Mesendoderm (in vitro differentiated cells): ENCODE data around the gene FBXO33.

Experiments used
- DNase-seq: peaks from one replicate; pipeline ENCODE4 v3.0.0; 2013
- H2AK5ac ChIP-seq: 2 replicates; pipeline ENCODE4 v1.6.1; 2013; ENCODE audit warnings: low read length, inconsistent platforms
- H2BK120ac ChIP-seq: 2 replicates; pipeline ENCODE4 v1.6.1; 2013; ENCODE audit warnings: low read depth, mild to moderate bottlenecking, low read length, moderate library complexity, mixed read lengths
- H2BK15ac ChIP-seq: replicated peaks from 2 replicates; pipeline ENCODE4 v1.6.1; 2013; ENCODE audit warnings: low read depth, mild to moderate bottlenecking, moderate library complexity
- H2BK5ac ChIP-seq: 2 replicates; pipeline ENCODE4 v1.6.1; 2013; ENCODE audit warnings: low read length, inconsistent platforms
- H3K18ac ChIP-seq: 2 replicates; pipeline ENCODE4 v1.6.1; 2013; ENCODE audit warnings: mild to moderate bottlenecking, low read length, mixed read lengths
- H3K23ac ChIP-seq: one replicate; pipeline ENCODE4 v1.6.1; 2013; ENCODE audit warnings: low read length
- H3K27ac ChIP-seq: 2 replicates; pipeline ENCODE4 v1.5.1; 2013; ENCODE audit warnings: low read depth, mild to moderate bottlenecking, inconsistent platforms, low read length, moderate library complexity
- H3K27me3 ChIP-seq: 2 replicates; pipeline ENCODE4 v1.6.1; 2013; ENCODE audit warnings: low read length, control low read depth, mild to moderate bottlenecking, inconsistent platforms; ENCODE audit not compliant: insufficient read depth, poor library complexity
- H3K36me3 ChIP-seq: 2 replicates; pipeline ENCODE4 v1.6.1; 2013; ENCODE audit warnings: low read length, inconsistent platforms; ENCODE audit not compliant: control insufficient read depth, insufficient read depth
- H3K4ac ChIP-seq: one replicate; pipeline ENCODE4 v1.6.1; 2013; ENCODE audit warnings: low read depth, mild to moderate bottlenecking, low read length, moderate library complexity
- H3K4me1 ChIP-seq: 2 replicates; pipeline ENCODE4 v1.6.1; 2013; ENCODE audit warnings: low read depth, low read length, inconsistent platforms; ENCODE audit not compliant: control insufficient read depth
- H3K4me2 ChIP-seq: 2 replicates; pipeline ENCODE4 v1.6.1; 2013; ENCODE audit warnings: low read length
- H3K4me3 ChIP-seq: 2 replicates; pipeline ENCODE4 v1.5.1; 2013; ENCODE audit warnings: mild to moderate bottlenecking, low read length
- H3K56ac ChIP-seq: one replicate; pipeline ENCODE4 v1.6.1; 2013; ENCODE audit warnings: low read length
- H3K79me1 ChIP-seq: 2 replicates; pipeline ENCODE4 v1.6.1; 2013; ENCODE audit warnings: low read length, inconsistent platforms
- H3K79me2 ChIP-seq: 2 replicates; pipeline ENCODE4 v1.6.1; 2013; ENCODE audit warnings: mild to moderate bottlenecking, low read length; ENCODE audit not compliant: control insufficient read depth, insufficient read depth
- H3K9ac ChIP-seq: 2 replicates; pipeline ENCODE4 v1.6.1; 2013; ENCODE audit warnings: low read length, inconsistent platforms
- H4K5ac ChIP-seq: one replicate; pipeline ENCODE4 v1.6.1; 2013; ENCODE audit warnings: low read length
- H4K8ac ChIP-seq: one replicate; pipeline ENCODE4 v1.6.1; 2013; ENCODE audit warnings: low read depth, mild to moderate bottlenecking, control low read depth, low read length, moderate library complexity
- WGBS: extraction: QIAGEN DNeasy Blood & Tissue Kit; methylation state at CpG from one replicate; pipeline ENCODE4 v1.1.7; 2013; ENCODE audit warnings: low lambda C conversion rate, missing lambda C conversion rate; ENCODE audit not compliant: insufficient coverage; ENCODE audit errors: extremely low coverage; 5-methylcytosine and 5-hydroxymethylcytosine counted together

Gene FBXO33

GRCh38 chr14:39417014-39417413 lies 15.2 kb downstream of the FBXO33 start:
- H3K4me3 ChIP-seq = no peak overlapping the region
- no peak overlapping the region for H3K9ac ChIP-seq
- H3K4me2 ChIP-seq = no peak overlapping the region
- H4K5ac ChIP-seq = no peak overlapping the region
- H3K4me1 ChIP-seq = no peaks in the 10 kb centered on the region
- no peak overlapping the region for H3K56ac ChIP-seq
- H4K8ac ChIP-seq = no peak overlapping the region
- WGBS = no CpG with 5 or more reads among the region's 2 CpGs
- peak; percentile 61 for DNase-seq
- no peaks in the 10 kb centered on the region for H3K36me3 ChIP-seq
- H3K23ac ChIP-seq = no peak overlapping the region
- H2BK15ac ChIP-seq = no peak overlapping the region
- no peaks in the 10 kb centered on the region for H3K27me3 ChIP-seq
- H3K18ac ChIP-seq = no peak overlapping the region
- no peak overlapping the region for H2BK5ac ChIP-seq
- no peak overlapping the region for H3K4ac ChIP-seq
- H2BK120ac ChIP-seq = no peak overlapping the region
- H3K79me2 ChIP-seq = no peaks in the 10 kb centered on the region
- H3K27ac ChIP-seq = no peak overlapping the region
- no peak overlapping the region for H2AK5ac ChIP-seq
- H3K79me1 ChIP-seq = no peaks in the 10 kb centered on the region

- no peaks in the 10 kb centered on the region for H3K27me3 ChIP-seq
- H4K8ac ChIP-seq = no peak overlapping the region
- no peak overlapping the region for H3K4ac ChIP-seq
- H3K9ac ChIP-seq = no peak overlapping the region
- no peak overlapping the region for H3K18ac ChIP-seq
- no peak overlapping the region for H3K56ac ChIP-seq
- no CpG with 5 or more reads among the region's 1 CpG for WGBS
- no peak overlapping the region for H3K4me3 ChIP-seq
- H3K23ac ChIP-seq = no peak overlapping the region
- no peaks in the 10 kb centered on the region for H3K4me1 ChIP-seq
- no peak overlapping the region for H3K27ac ChIP-seq
- H2BK5ac ChIP-seq = no peak overlapping the region
- no peak overlapping the region for H2BK120ac ChIP-seq
- no peak overlapping the region for H2AK5ac ChIP-seq
- H3K36me3 ChIP-seq = no peaks in the 10 kb centered on the region
- DNase-seq = no peak
- H3K79me2 ChIP-seq = no peaks in the 10 kb centered on the region
- no peaks in the 10 kb centered on the region for H3K79me1 ChIP-seq
- no peak overlapping the region for H3K4me2 ChIP-seq
- no peak overlapping the region for H2BK15ac ChIP-seq
- no peak overlapping the region for H4K5ac ChIP-seq
Observed at GRCh38 chr14:39416072-39416471, 16.2 kb downstream of the FBXO33 start.

- Histone ChIP-seq H2BK5ac (no peak overlapping the region), H3K4me3 (no peak overlapping the region), H2AK5ac (no peak overlapping the region), H3K36me3 (no peaks in the 10 kb centered on the region), H3K18ac (no peak overlapping the region), H4K5ac (no peak overlapping the region), H2BK15ac (no peak overlapping the region), H3K9ac (no peak overlapping the region), H3K27me3 (no peaks in the 10 kb centered on the region), H3K4me2 (no peak overlapping the region), H3K4ac (no peak overlapping the region), H3K23ac (no peak overlapping the region), H3K79me2 (no peaks in the 10 kb centered on the region), H3K56ac (no peak overlapping the region), H4K8ac (no peak overlapping the region), H3K79me1 (no peaks in the 10 kb centered on the region), H2BK120ac (no peak overlapping the region), H3K27ac (no peak overlapping the region), H3K4me1 (no peaks in the 10 kb centered on the region)
- WGBS = no CpG with 5 or more reads among the region's 3 CpGs
- no peak for DNase-seq
Observed at GRCh38 chr14:39406560-39406959, 25.7 kb downstream of the FBXO33 start.

- no peaks in the 10 kb centered on the region for H3K79me2 ChIP-seq
- H3K36me3 ChIP-seq = no peaks in the 10 kb centered on the region
- no peak overlapping the region for H4K8ac ChIP-seq
- no peaks in the 10 kb centered on the region for H3K4me1 ChIP-seq
- no peak overlapping the region for H3K56ac ChIP-seq
- no peak overlapping the region for H2AK5ac ChIP-seq
- H3K4me3 ChIP-seq = no peak overlapping the region
- no peak overlapping the region for H2BK5ac ChIP-seq
- H2BK15ac ChIP-seq = no peak overlapping the region
- no peak overlapping the region for H3K27ac ChIP-seq
- no CpG with 5 or more reads among the region's 6 CpGs for WGBS
- DNase-seq = no peak
- no peak overlapping the region for H3K23ac ChIP-seq
- no peak overlapping the region for H3K9ac ChIP-seq
- no peak overlapping the region for H3K4me2 ChIP-seq
- no peak overlapping the region for H3K4ac ChIP-seq
- no peak overlapping the region for H2BK120ac ChIP-seq
- no peak overlapping the region for H3K18ac ChIP-seq
- H3K27me3 ChIP-seq = no peaks in the 10 kb centered on the region
- H3K79me1 ChIP-seq = no peaks in the 10 kb centered on the region
- H4K5ac ChIP-seq = no peak overlapping the region
Observed at GRCh38 chr14:39398382-39398781, 33.9 kb downstream of the FBXO33 start.

- Histone ChIP-seq H3K79me1 (no peaks in the 10 kb centered on the region), H3K27ac (no peak overlapping the region), H3K4ac (no peak overlapping the region), H3K4me1 (no peaks in the 10 kb centered on the region), H2AK5ac (no peak overlapping the region), H3K9ac (no peak overlapping the region), H2BK15ac (no peak overlapping the region), H3K4me3 (no peak overlapping the region), H3K36me3 (no peaks in the 10 kb centered on the region), H3K23ac (no peak overlapping the region), H3K79me2 (no peaks in the 10 kb centered on the region), H3K27me3 (no peaks in the 10 kb centered on the region), H3K4me2 (no peak overlapping the region), H2BK120ac (no peak overlapping the region), H4K5ac (no peak overlapping the region), H2BK5ac (no peak overlapping the region), H3K18ac (no peak overlapping the region), H3K56ac (no peak overlapping the region), H4K8ac (no peak overlapping the region)
- no peak for DNase-seq
Observed at GRCh38 chr14:39396448-39396847, 35.8 kb downstream of the FBXO33 start.

- no peak overlapping the region for H3K4ac ChIP-seq
- no peaks in the 10 kb centered on the region for H3K27me3 ChIP-seq
- no peak overlapping the region for H3K4me2 ChIP-seq
- no peak overlapping the region for H4K8ac ChIP-seq
- no peak overlapping the region for H3K9ac ChIP-seq
- no peaks in the 10 kb centered on the region for H3K36me3 ChIP-seq
- no CpG with 5 or more reads among the region's 4 CpGs for WGBS
- H3K4me3 ChIP-seq = no peak overlapping the region
- H3K79me2 ChIP-seq = no peaks in the 10 kb centered on the region
- no peak overlapping the region for H3K27ac ChIP-seq
- no peak overlapping the region for H2BK120ac ChIP-seq
- no peaks in the 10 kb centered on the region for H3K4me1 ChIP-seq
- no peak overlapping the region for H3K23ac ChIP-seq
- H3K18ac ChIP-seq = no peak overlapping the region
- no peak overlapping the region for H2BK15ac ChIP-seq
- H2AK5ac ChIP-seq = no peak overlapping the region
- H3K56ac ChIP-seq = no peak overlapping the region
- DNase-seq = no peak
- H3K79me1 ChIP-seq = no peaks in the 10 kb centered on the region
- no peak overlapping the region for H2BK5ac ChIP-seq
- no peak overlapping the region for H4K5ac ChIP-seq
Observed at GRCh38 chr14:39395555-39396254, 36.5 kb downstream of the FBXO33 start.
